GM12878 (cell line): ENCODE measurements around the gene ENO2. TPM values are rescaled to one million over a fixed set of nuclear protein-coding genes. Genes with fewer than 3 reads are reported as not detected.

Experiments used
- ATAC-seq: fragments of 200-7000 bp; cut with Tn5 transposase; 3 replicates; pipeline ENCODE4 v1.9.1; 2020; ENCODE audit warnings: mild to moderate bottlenecking, moderate library complexity
- BruUV-seq: library from RNA; stranded (reverse); fragments of 400-500 nt; replicated peaks from 2 replicates; lab custom pipeline; 2021; lab: Mats Ljungman, UMichigan
- CTCF ChIA-PET: fragments of 300-600 bp; sonication (Branson Sonifier 250); formaldehyde crosslinking; extraction: SDS; loops from one replicate; lab custom pipeline; 2021; ENCODE audit warnings: inconsistent platforms; lab: Yijun Ruan, JAX
- POLR2A ChIA-PET: fragments of 350-600 bp; formaldehyde crosslinking; extraction: SDS; loops from one replicate; lab custom pipeline; 2021; ENCODE audit warnings: inconsistent platforms; lab: Charles Lee
- RAD21 ChIA-PET: fragments of 300-600 bp; sonication (Branson Sonifier 250); formaldehyde crosslinking; loops from one replicate; lab custom pipeline; 2023; ENCODE audit warnings: antibody characterized with exemption; ENCODE audit not compliant: unreplicated experiment; lab: Charles Lee
- SMC1A ChIA-PET: fragments of 300-600 bp; sonication (Branson Sonifier 250); formaldehyde crosslinking; loops from one replicate; lab custom pipeline; 2023; ENCODE audit not compliant: unreplicated experiment, uncharacterized antibody; lab: Charles Lee
- DNase-seq: peaks from one replicate; pipeline ENCODE4 v3.0.0-alpha.2; 2011; ENCODE audit warnings: low read depth, low spot score
- FAIRE-seq: peaks from 3 replicates; lab custom pipeline; 2011; peaks lifted over from hg19 to GRCh38; lab: Jason Lieb, UNC
- H2AFZ ChIP-seq: 2 replicates; pipeline ENCODE4 v1.6.0; 2011; ENCODE audit warnings: low read depth, low read length, control low read depth; ENCODE audit not compliant: control insufficient read depth
- H3K27ac ChIP-seq: 2 replicates; pipeline ENCODE4 v1.5.1; 2011; ENCODE audit warnings: control low read depth; ENCODE audit not compliant: control insufficient read depth, insufficient read depth
- H3K27me3 ChIP-seq, 2 experiments: replicated peaks in 1 of 2; 2 replicates each; pipeline versions ENCODE4 v1.6.0 to v1.6.1; 2011; ENCODE audit warnings: low read length in 1 of 2; ENCODE audit not compliant: control insufficient read depth in 2 of 2, insufficient read depth in 2 of 2
- H3K36me3 ChIP-seq, 2 experiments: 2 replicates each; pipeline ENCODE4 v1.5.1; 2011; ENCODE audit warnings: low read length in 1 of 2; ENCODE audit not compliant: control insufficient read depth in 2 of 2, insufficient read depth in 2 of 2
- H3K4me1 ChIP-seq: 2 replicates; pipeline ENCODE4 v1.6.1; 2011; ENCODE audit warnings: mild to moderate bottlenecking, low read length, moderate library complexity, mixed read lengths; ENCODE audit not compliant: control insufficient read depth, insufficient read depth
- H3K4me2 ChIP-seq: 2 replicates; pipeline ENCODE4 v1.6.0; 2011; ENCODE audit warnings: control low read depth; ENCODE audit not compliant: control insufficient read depth, insufficient read depth
- H3K4me3 ChIP-seq: fragments of 200-600 bp; sonication (generic); 2 replicates; pipeline ENCODE4 v1.5.1; 2016
- H3K79me2 ChIP-seq: 2 replicates; pipeline ENCODE4 v1.6.0; 2011; ENCODE audit warnings: low read length; ENCODE audit not compliant: control insufficient read depth, insufficient read depth
- H3K9ac ChIP-seq: 2 replicates; pipeline ENCODE4 v1.8.0; 2011; ENCODE audit warnings: low read length, control low read depth, mixed read lengths; ENCODE audit not compliant: control insufficient read depth, insufficient read depth
- H3K9me3 ChIP-seq: replicated peaks from 3 replicates; pipeline ENCODE4 v1.5.1; 2011; ENCODE audit warnings: mild to moderate bottlenecking, low read length; ENCODE audit not compliant: control insufficient read depth, insufficient read depth
- H4K20me1 ChIP-seq: 2 replicates; pipeline ENCODE4 v1.6.0; 2011; ENCODE audit not compliant: control insufficient read depth, insufficient read depth
- ATF7 ChIP-seq: fragments of 450-650 bp; IDR thresholded peaks from 2 replicates; pipeline ENCODE4 v1.6.1; 2016; ENCODE audit warnings: low read depth, mild to moderate bottlenecking
- CEBPB ChIP-seq, 2 experiments: fragments of 150-350 bp in 1 of 2; IDR thresholded peaks; 2 replicates each; pipeline ENCODE4 v1.6.1; 2012 to 2014; ENCODE audit warnings: low read depth in 2 of 2, low read length in 2 of 2, borderline replicate concordance in 1 of 2, inconsistent platforms in 1 of 2
- CHD1 ChIP-seq: IDR thresholded peaks from 2 replicates; pipeline ENCODE4 v1.6.1; 2012; ENCODE audit warnings: low read depth, low read length, improper control_type of control experiment
- CHD2 ChIP-seq: IDR thresholded peaks from 2 replicates; pipeline ENCODE4 v1.6.1; 2011; ENCODE audit warnings: low read depth, low read length, improper control_type of control experiment, borderline replicate concordance
- EED ChIP-seq: sonication (generic); IDR thresholded peaks from 2 replicates; pipeline ENCODE4 v1.6.1; 2016; ENCODE audit warnings: antibody characterized with exemption, low read depth
- EGR1 ChIP-seq, 2 experiments: IDR thresholded peaks; 1 replicate in 1 of 2; 2 replicates in 1 of 2; pipeline ENCODE4 v1.6.1; 2011 to 2012; ENCODE audit warnings: low read depth in 2 of 2, low read length in 2 of 2, borderline replicate concordance in 1 of 2, mild to moderate bottlenecking in 1 of 2, moderate library complexity in 1 of 2
- GATAD2B ChIP-seq: fragments of 450-650 bp; conservative IDR thresholded peaks from 2 replicates; pipeline ENCODE4 v1.6.1; 2017; ENCODE audit warnings: low read depth, mild to moderate bottlenecking, moderate library complexity
- IKZF2 ChIP-seq, 2 experiments: fragments of 450-650 bp; IDR thresholded peaks; 2 replicates each; pipeline ENCODE4 v1.6.1; 2017; ENCODE audit warnings: mild to moderate bottlenecking in 2 of 2, moderate library complexity in 2 of 2
- MEF2B ChIP-seq: fragments of 450-650 bp; IDR thresholded peaks from 2 replicates; pipeline ENCODE4 v1.6.1; 2018; ENCODE audit warnings: mild to moderate bottlenecking, moderate library complexity; ENCODE audit not compliant: partially characterized antibody, poor library complexity, severe bottlenecking
- POLR2A ChIP-seq: IDR thresholded peaks from 2 replicates; pipeline ENCODE4 v1.6.1; 2011; ENCODE audit warnings: low read depth, mild to moderate bottlenecking, low read length
- POU2F2 ChIP-seq: IDR thresholded peaks from 3 replicates; pipeline ENCODE4 v1.6.1; 2011; ENCODE audit warnings: low read depth, mild to moderate bottlenecking, low read length, borderline replicate concordance
- RUNX3 ChIP-seq: IDR thresholded peaks from 2 replicates; pipeline ENCODE4 v1.6.1; 2012; ENCODE audit warnings: low read length, inconsistent platforms
- SREBF1 ChIP-seq: IDR thresholded peaks from 2 replicates; pipeline ENCODE4 v1.6.1; 2012; ENCODE audit warnings: mild to moderate bottlenecking, low read length
- STAT3 ChIP-seq: IDR thresholded peaks from 2 replicates; pipeline ENCODE4 v1.6.1; 2011; ENCODE audit warnings: low read depth, low read length, improper control_type of control experiment
- TCF3 ChIP-seq: IDR thresholded peaks from 2 replicates; pipeline ENCODE4 v1.6.1; 2012; ENCODE audit warnings: low read depth, mild to moderate bottlenecking, low read length, borderline replicate concordance; ENCODE audit not compliant: insufficient read depth
- TCF7 ChIP-seq: IDR thresholded peaks from 2 replicates; pipeline ENCODE4 v1.6.1; 2014; ENCODE audit warnings: antibody characterized with exemption, borderline replicate concordance
- WGBS: methylation state at CpG from one replicate; pipeline ENCODE4 v1.1.6; 2016; ENCODE audit warnings: low lambda C conversion rate; ENCODE audit not compliant: insufficient replicate concordance, insufficient coverage; ENCODE audit errors: missing lambda C conversion rate; 5-methylcytosine and 5-hydroxymethylcytosine counted together
- in situ Hi-C: fragments of 300-500 bp; cut with MboI; formaldehyde crosslinking; loops from 9 replicates; pipeline ENCODE4 v1.14.3; 2018; ENCODE audit warnings: mixed read lengths
- intact Hi-C: fragments of 100-400 bp; cut with micrococcal nuclease; formaldehyde crosslinking; loops from one replicate; pipeline ENCODE4 v1.14.2; 2022; ENCODE audit not compliant: unreplicated experiment
- polyA plus RNA-seq, 11 experiments: library from polyadenylated mRNA; depleted of rRNA in 4 of 11; unstranded in 6 of 11; stranded (reverse) in 5 of 11; fragments of >200 nt; fragmentation: Nextera tagmentation in 4 of 11; fragmentation: Illumina TruSeq in 1 of 11; extraction: Ambion mirVana in 4 of 11; extraction: Trizol in 1 of 11; gene quantifications; 1 replicate in 1 of 11; 2 replicates in 10 of 11; pipeline versions ENCODE4 v1.2.1 to v1.2.3, GENCODE V29; 2011 to 2016; ENCODE audit warnings: inconsistent platforms in 2 of 11, missing spikeins in 2 of 11, low read depth in 1 of 11
- total RNA-seq, 4 experiments: library from RNA; depleted of rRNA in 3 of 4; stranded (reverse); fragments of >200 nt in 3 of 4; fragmentation: Illumina TruSeq in 1 of 4; extraction: Trizol in 1 of 4; gene quantifications; 2 replicates each; pipeline versions ENCODE4 v1.2.1 to v1.2.3, GENCODE V29; 2013 to 2021
- TF ChIP-seq, protein P1 (sequence below): IDR thresholded peaks from 2 replicates; pipeline ENCODE4 v1.6.1; 2012; ENCODE audit warnings: low read depth, low read length, improper control_type of control experiment
- TF ChIP-seq, protein P2 (sequence below): IDR thresholded peaks from 2 replicates; pipeline ENCODE4 v1.6.1; 2011; ENCODE audit warnings: mild to moderate bottlenecking, low read depth, low read length, moderate library complexity; ENCODE audit not compliant: insufficient replicate concordance
- TF ChIP-seq, protein P3 (sequence below): IDR thresholded peaks from 2 replicates; pipeline ENCODE4 v1.6.1; 2011; ENCODE audit warnings: borderline replicate concordance, low read depth, mild to moderate bottlenecking, moderate library complexity, mixed read lengths, low read length; ENCODE audit not compliant: insufficient read depth; ENCODE audit errors: extremely low read length

Gene ENO2
- total and polyA plus RNA-seq, 10 of the 15 experiments (the other 5 are each of a cell fraction or from before 2014, with no cell fraction given) = 24.8 to 196 (median 43.1) TPM

DNA sequence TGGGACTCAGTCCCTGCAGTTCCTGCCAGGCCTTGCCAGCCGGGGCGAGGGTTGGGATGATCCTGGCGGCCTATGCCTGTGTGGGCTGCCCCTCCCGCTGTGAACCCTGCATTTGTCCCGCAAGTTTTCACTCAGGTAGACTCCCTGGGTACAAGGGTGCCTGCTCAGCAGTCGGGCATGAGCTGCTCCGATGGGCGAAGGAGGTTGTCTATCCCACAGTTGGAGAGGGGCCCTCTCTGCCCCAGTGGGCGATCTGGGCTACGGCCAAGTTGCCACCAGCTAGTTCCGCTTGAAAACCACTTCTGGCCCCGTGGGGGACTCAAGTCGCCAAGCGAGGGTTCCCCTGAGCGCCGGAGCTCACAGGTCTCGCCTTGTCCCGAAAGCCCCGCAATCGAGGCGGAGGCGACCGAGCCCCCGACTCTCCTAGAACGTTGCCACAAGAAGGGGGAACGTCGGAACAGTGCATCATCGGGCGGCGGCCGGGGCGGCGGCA is 47.4 kb upstream of the ENO2 start (continued):
- 0 out of 2 replicates have a peak, but pooled peaks have one; percentile 3 for TF ChIP-seq CHD2
- peak in 1 of 2 experiments; percentile 23; a peak in 2 of 4 replicates for TF ChIP-seq IKZF2 (IDR thresholded peaks at IDR 0.05)
- TF ChIP-seq GATAD2B = peak; percentile 23
- TF ChIP-seq, protein P1, sequence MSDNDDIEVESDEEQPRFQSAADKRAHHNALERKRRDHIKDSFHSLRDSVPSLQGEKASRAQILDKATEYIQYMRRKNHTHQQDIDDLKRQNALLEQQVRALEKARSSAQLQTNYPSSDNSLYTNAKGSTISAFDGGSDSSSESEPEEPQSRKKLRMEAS = 0 out of 2 replicates have a peak, but pooled peaks have one; percentile 2
- TF ChIP-seq MEF2B = peak; percentile 13
- no peak for TF ChIP-seq STAT3

DNA sequence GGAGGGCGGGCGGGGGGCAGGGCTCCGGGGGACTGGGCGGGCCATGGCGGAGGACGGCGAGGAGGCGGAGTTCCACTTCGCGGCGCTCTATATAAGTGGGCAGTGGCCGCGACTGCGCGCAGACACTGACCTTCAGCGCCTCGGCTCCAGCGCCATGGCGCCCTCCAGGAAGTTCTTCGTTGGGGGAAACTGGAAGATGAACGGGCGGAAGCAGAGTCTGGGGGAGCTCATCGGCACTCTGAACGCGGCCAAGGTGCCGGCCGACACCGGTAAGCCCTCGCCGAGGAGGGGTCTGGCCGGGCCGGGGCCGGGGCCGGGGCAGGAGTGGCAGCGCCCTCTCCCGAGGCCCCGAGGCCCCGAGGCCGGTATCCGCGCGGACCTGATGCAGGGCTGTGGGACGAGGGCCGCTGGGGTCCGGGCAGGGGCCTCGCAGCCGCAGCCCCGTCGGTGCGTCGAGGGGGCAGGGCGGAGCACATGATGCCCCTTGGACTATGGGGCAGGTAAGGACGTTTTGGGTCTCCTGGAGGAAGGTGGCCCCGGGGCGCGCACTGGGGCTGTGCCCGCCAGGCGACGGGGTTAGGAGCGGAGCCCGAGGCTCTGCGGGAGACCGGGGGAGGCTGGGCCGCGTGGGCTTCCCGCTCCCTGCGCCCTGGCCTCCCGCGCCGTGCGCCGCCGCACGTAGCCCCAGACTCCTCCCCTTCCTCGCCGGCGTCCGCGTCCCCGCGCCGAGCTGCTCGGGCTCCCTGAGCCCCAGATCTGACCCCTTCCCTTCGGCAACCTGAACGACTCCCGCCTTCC is 46.8 kb upstream of the ENO2 start, which contains the start of gene TPI1:
Gene TPI1 (plus strand): TSS at position 119 of the 798 bp plus-strand sequence. CDS start 36 bp downstream, at position 155.
- BruUV-seq = no TSS peak
- intact Hi-C loops = loop anchor here (2.0 kb wide), 2 partner anchors 57 to 245 kb away; no protein-coding TSS in a partner anchor
- Histone ChIP-seq H3K4me1 (peaks cover 32% of the 10 kb centered on the region), H3K4me3 (peak within 1 kb of the TSS; percentile 100), H3K9me3 (no peaks in the 10 kb centered on the region), H3K9ac (peak within 1 kb of the TSS; percentile 90), H3K27ac (peak within 1 kb of the TSS; percentile 96), H2AFZ (peak within 1 kb of the TSS; percentile 87), H4K20me1 (peaks cover 16% of the 10 kb centered on the region), H3K79me2 (peaks cover 36% of the 10 kb centered on the region), H3K27me3 (no peaks in the 10 kb centered on the region), H3K36me3 (peaks cover 25 to 29% of the 10 kb centered on the region in 2 experiments), H3K4me2 (peak within 1 kb of the TSS; percentile 98)
- DNase-seq = peak; percentile 23
- in situ Hi-C loops = no loop called here
- RAD21 ChIA-PET = interaction anchor here (1.1 to 5.6 kb wide), 6 partner anchors 15 to 242 kb away, joined by 3 to 42 read pairs (median 14); partner anchors contain the start of genes C12orf57, C1RL, CDCA3 and MLF2
- SMC1A ChIA-PET = interaction anchor here (1.3 to 5.3 kb wide), 3 partner anchors 14 to 70 kb away, joined by 3 to 42 read pairs (median 4); partner anchors contain the start of genes CDCA3 and USP5
- CTCF ChIA-PET = interaction anchor here (0.8 to 9.5 kb wide), 11 partner anchors 13 to 330 kb away, joined by 3 to 173 read pairs (median 12); partner anchors contain the start of genes C1RL, CDCA3, PTMS and USP5
- POLR2A ChIA-PET = interaction anchor here (0.8 to 5.7 kb wide), 8 partner anchors 9 to 144 kb away, joined by 3 to 84 read pairs (median 4); partner anchors contain the start of genes C12orf57, CDCA3, COPS7A and MLF2
- peak; percentile 86 for ATAC-seq
- 1% methylated on average over 69 of the region's 86 CpGs for WGBS
- peak; percentile 85 for FAIRE-seq
- TF ChIP-seq RUNX3 = peak; percentile 45; the same call in 1 of the 2 replicates
- TF ChIP-seq CHD1 = no peak
- TF ChIP-seq EGR1 (IDR thresholded peaks at IDR 0.05; ENCODE audit: borderline replicate concordance in 1 of 2, low read depth in 2 of 2, low read length in 2 of 2) = peak in 1 of 2 experiments; percentile 38; a peak in 1 of 3 replicates
- TF ChIP-seq TCF3 = peak; percentile 84; the same call in 1 of the 2 replicates
- TF ChIP-seq POLR2A = peak; percentile 88
- TF ChIP-seq SREBF1 = no peak
- TF ChIP-seq, protein P2, sequence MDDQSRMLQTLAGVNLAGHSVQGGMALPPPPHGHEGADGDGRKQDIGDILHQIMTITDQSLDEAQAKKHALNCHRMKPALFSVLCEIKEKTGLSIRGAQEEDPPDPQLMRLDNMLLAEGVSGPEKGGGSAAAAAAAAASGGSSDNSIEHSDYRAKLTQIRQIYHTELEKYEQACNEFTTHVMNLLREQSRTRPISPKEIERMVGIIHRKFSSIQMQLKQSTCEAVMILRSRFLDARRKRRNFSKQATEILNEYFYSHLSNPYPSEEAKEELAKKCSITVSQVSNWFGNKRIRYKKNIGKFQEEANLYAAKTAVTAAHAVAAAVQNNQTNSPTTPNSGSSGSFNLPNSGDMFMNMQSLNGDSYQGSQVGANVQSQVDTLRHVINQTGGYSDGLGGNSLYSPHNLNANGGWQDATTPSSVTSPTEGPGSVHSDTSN = no peak
- TF ChIP-seq ATF7 = no peak
- TF ChIP-seq, protein P3, sequence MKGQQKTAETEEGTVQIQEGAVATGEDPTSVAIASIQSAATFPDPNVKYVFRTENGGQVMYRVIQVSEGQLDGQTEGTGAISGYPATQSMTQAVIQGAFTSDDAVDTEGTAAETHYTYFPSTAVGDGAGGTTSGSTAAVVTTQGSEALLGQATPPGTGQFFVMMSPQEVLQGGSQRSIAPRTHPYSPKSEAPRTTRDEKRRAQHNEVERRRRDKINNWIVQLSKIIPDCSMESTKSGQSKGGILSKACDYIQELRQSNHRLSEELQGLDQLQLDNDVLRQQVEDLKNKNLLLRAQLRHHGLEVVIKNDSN = no peak
- no peak for TF ChIP-seq TCF7
- no peak; the same call in none of the 2 replicates for TF ChIP-seq GATAD2B
- TF ChIP-seq EED = no peak
- TF ChIP-seq POU2F2 = peak; percentile 93
- no peak for TF ChIP-seq CEBPB (IDR thresholded peaks at IDR 0.05; ENCODE audit: borderline replicate concordance in 1 of 2, low read depth in 2 of 2, low read length in 2 of 2)
